Measurements from ENCODE around the gene VIPR1.

Gene VIPR1

GRCh38 chr3:42518800-42519567 is 16.5 kb downstream of the VIPR1 start:
- no peak overlapping the region for H3K4ac ChIP-seq (ENCODE audit: low read depth, low read length)
- no peak overlapping the region for H3K56ac ChIP-seq (ENCODE audit: low read length)
- no peaks in the 10 kb centered on the region for H3K36me3 ChIP-seq (ENCODE audit: control insufficient read depth, insufficient read depth, low read length)
- H3K27ac ChIP-seq (ENCODE audit: low read depth, low read length) = no peak overlapping the region
- no peak overlapping the region for H3K9ac ChIP-seq (ENCODE audit: low read length)
- no peak overlapping the region for H3K4me3 ChIP-seq (ENCODE audit: low read length)
- no peaks in the 10 kb centered on the region for H3K4me1 ChIP-seq (ENCODE audit: control insufficient read depth, low read depth, low read length)
- no peaks in the 10 kb centered on the region for H3K79me1 ChIP-seq (ENCODE audit: low read length)
- H2BK15ac ChIP-seq (replicated peaks; ENCODE audit: low read depth) = no peak overlapping the region
- H2BK120ac ChIP-seq (ENCODE audit: low read depth, low read length) = no peak overlapping the region
- no peak overlapping the region for H4K5ac ChIP-seq (ENCODE audit: low read length)
- DNase-seq = peak; percentile 65
- H3K79me2 ChIP-seq (ENCODE audit: control insufficient read depth, insufficient read depth, low read length) = no peaks in the 10 kb centered on the region
- no peak overlapping the region for H3K18ac ChIP-seq (ENCODE audit: low read length)
- no peak overlapping the region for H3K23ac ChIP-seq (ENCODE audit: low read length)
- no peaks in the 10 kb centered on the region for H3K27me3 ChIP-seq (ENCODE audit: insufficient read depth, low read length, poor library complexity)
- H4K8ac ChIP-seq (ENCODE audit: low read depth, low read length) = no peak overlapping the region
- no peak overlapping the region for H2AK5ac ChIP-seq (ENCODE audit: low read length)
- no peak overlapping the region for H3K4me2 ChIP-seq (ENCODE audit: low read length)
- no CpG with 5 or more reads among the region's 6 CpGs for WGBS (ENCODE audit: extremely low coverage, insufficient coverage, low lambda C conversion rate)
- H2BK5ac ChIP-seq (ENCODE audit: low read length) = no peak overlapping the region

DNA sequence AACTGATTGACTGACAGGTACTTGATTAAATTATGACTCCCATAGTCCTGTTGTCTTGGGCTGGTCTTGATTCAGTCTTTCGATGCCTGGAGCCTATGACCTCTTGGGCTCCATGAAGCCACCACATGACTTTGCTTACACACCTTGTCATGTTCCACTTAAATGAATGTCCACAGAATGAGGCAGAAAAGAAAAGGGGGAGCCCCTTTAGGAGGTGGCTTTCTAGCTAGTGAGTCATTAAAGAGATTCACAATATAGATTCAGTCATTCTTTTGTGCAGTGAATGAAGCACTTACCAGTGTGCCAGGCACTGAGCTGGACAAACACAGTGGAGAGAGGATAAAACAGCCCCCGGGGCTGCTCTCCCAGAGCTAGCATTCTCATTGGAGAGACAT is 17.1 kb downstream of the VIPR1 start:
- Histone ChIP-seq H3K79me2 (ENCODE audit: control insufficient read depth, insufficient read depth, low read length) (no peaks in the 10 kb centered on the region), H3K23ac (ENCODE audit: low read length) (no peak overlapping the region), H3K9ac (ENCODE audit: low read length) (no peak overlapping the region), H3K4me3 (ENCODE audit: low read length) (no peak overlapping the region), H3K4me1 (ENCODE audit: control insufficient read depth, low read depth, low read length) (no peaks in the 10 kb centered on the region), H3K27ac (ENCODE audit: low read depth, low read length) (no peak overlapping the region), H3K18ac (ENCODE audit: low read length) (no peak overlapping the region), H3K4ac (ENCODE audit: low read depth, low read length) (no peak overlapping the region), H3K36me3 (ENCODE audit: control insufficient read depth, insufficient read depth, low read length) (no peaks in the 10 kb centered on the region), H2BK15ac (replicated peaks; ENCODE audit: low read depth) (no peak overlapping the region), H3K27me3 (ENCODE audit: insufficient read depth, low read length, poor library complexity) (no peaks in the 10 kb centered on the region), H3K56ac (ENCODE audit: low read length) (no peak overlapping the region), H2BK120ac (ENCODE audit: low read depth, low read length) (no peak overlapping the region), H2BK5ac (ENCODE audit: low read length) (no peak overlapping the region), H3K79me1 (ENCODE audit: low read length) (no peaks in the 10 kb centered on the region), H3K4me2 (ENCODE audit: low read length) (no peak overlapping the region), H2AK5ac (ENCODE audit: low read length) (no peak overlapping the region), H4K8ac (ENCODE audit: low read depth, low read length) (no peak overlapping the region), H4K5ac (ENCODE audit: low read length) (no peak overlapping the region)
- no CpG with 5 or more reads among the region's 2 CpGs for WGBS (ENCODE audit: extremely low coverage, insufficient coverage, low lambda C conversion rate)
- no peak for DNase-seq

DNA sequence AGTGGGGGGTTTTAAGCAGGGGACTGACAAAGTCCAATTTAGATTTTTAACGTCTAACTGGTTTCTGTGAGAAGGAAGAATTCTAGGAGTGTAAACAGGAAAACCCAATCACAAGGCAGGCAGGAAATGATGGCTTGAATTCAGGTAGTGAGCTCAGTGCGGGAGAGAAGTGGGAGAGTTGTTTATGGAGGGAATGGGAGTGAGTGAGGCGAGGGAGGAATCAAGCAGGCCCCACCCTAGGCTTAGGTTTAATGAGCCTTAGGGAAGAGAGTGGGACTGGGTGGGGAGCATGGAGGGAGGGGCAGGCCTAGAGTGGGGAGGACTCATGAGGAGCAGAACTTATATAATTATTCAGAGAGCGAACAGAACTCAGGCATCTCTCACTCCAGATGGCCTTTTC is 17.9 kb downstream of the VIPR1 start:
- WGBS (ENCODE audit: extremely low coverage, insufficient coverage, low lambda C conversion rate) = no CpG with 5 or more reads among the region's 4 CpGs
- H3K4me3 ChIP-seq (ENCODE audit: low read length) = no peak overlapping the region
- no peak for DNase-seq
- no peak overlapping the region for H3K4me2 ChIP-seq (ENCODE audit: low read length)
- H2BK15ac ChIP-seq (replicated peaks; ENCODE audit: low read depth) = no peak overlapping the region
- H3K36me3 ChIP-seq (ENCODE audit: control insufficient read depth, insufficient read depth, low read length) = no peaks in the 10 kb centered on the region
- no peaks in the 10 kb centered on the region for H3K4me1 ChIP-seq (ENCODE audit: control insufficient read depth, low read depth, low read length)
- no peak overlapping the region for H4K8ac ChIP-seq (ENCODE audit: low read depth, low read length)
- no peak overlapping the region for H3K23ac ChIP-seq (ENCODE audit: low read length)
- no peaks in the 10 kb centered on the region for H3K27me3 ChIP-seq (ENCODE audit: insufficient read depth, low read length, poor library complexity)
- no peak overlapping the region for H2AK5ac ChIP-seq (ENCODE audit: low read length)
- no peaks in the 10 kb centered on the region for H3K79me2 ChIP-seq (ENCODE audit: control insufficient read depth, insufficient read depth, low read length)
- H3K9ac ChIP-seq (ENCODE audit: low read length) = no peak overlapping the region
- H3K56ac ChIP-seq (ENCODE audit: low read length) = no peak overlapping the region
- no peaks in the 10 kb centered on the region for H3K79me1 ChIP-seq (ENCODE audit: low read length)
- no peak overlapping the region for H3K27ac ChIP-seq (ENCODE audit: low read depth, low read length)
- H3K18ac ChIP-seq (ENCODE audit: low read length) = no peak overlapping the region
- no peak overlapping the region for H4K5ac ChIP-seq (ENCODE audit: low read length)
- H2BK5ac ChIP-seq (ENCODE audit: low read length) = no peak overlapping the region
- H3K4ac ChIP-seq (ENCODE audit: low read depth, low read length) = no peak overlapping the region
- no peak overlapping the region for H2BK120ac ChIP-seq (ENCODE audit: low read depth, low read length)

GRCh38 chr3:42520906-42521305 is 18.5 kb downstream of the VIPR1 start:
- H2AK5ac ChIP-seq (ENCODE audit: low read length) = no peak overlapping the region
- H3K27ac ChIP-seq (ENCODE audit: low read depth, low read length) = no peak overlapping the region
- H3K27me3 ChIP-seq (ENCODE audit: insufficient read depth, low read length, poor library complexity) = no peaks in the 10 kb centered on the region
- H3K36me3 ChIP-seq (ENCODE audit: control insufficient read depth, insufficient read depth, low read length) = no peaks in the 10 kb centered on the region
- H3K9ac ChIP-seq (ENCODE audit: low read length) = no peak overlapping the region
- no peak overlapping the region for H3K56ac ChIP-seq (ENCODE audit: low read length)
- WGBS (ENCODE audit: extremely low coverage, insufficient coverage, low lambda C conversion rate) = no CpG with 5 or more reads among the region's 4 CpGs
- no peaks in the 10 kb centered on the region for H3K79me2 ChIP-seq (ENCODE audit: control insufficient read depth, insufficient read depth, low read length)
- H3K4ac ChIP-seq (ENCODE audit: low read depth, low read length) = no peak overlapping the region
- H3K4me2 ChIP-seq (ENCODE audit: low read length) = no peak overlapping the region
- no peak overlapping the region for H3K23ac ChIP-seq (ENCODE audit: low read length)
- no peaks in the 10 kb centered on the region for H3K79me1 ChIP-seq (ENCODE audit: low read length)
- H3K4me1 ChIP-seq (ENCODE audit: control insufficient read depth, low read depth, low read length) = no peaks in the 10 kb centered on the region
- no peak overlapping the region for H4K8ac ChIP-seq (ENCODE audit: low read depth, low read length)
- H2BK15ac ChIP-seq (replicated peaks; ENCODE audit: low read depth) = no peak overlapping the region
- H2BK120ac ChIP-seq (ENCODE audit: low read depth, low read length) = no peak overlapping the region
- no peak for DNase-seq
- no peak overlapping the region for H3K4me3 ChIP-seq (ENCODE audit: low read length)
- H3K18ac ChIP-seq (ENCODE audit: low read length) = no peak overlapping the region
- no peak overlapping the region for H2BK5ac ChIP-seq (ENCODE audit: low read length)
- H4K5ac ChIP-seq (ENCODE audit: low read length) = no peak overlapping the region

- Histone ChIP-seq H2BK5ac (ENCODE audit: low read length) (no peak overlapping the region), H2AK5ac (ENCODE audit: low read length) (no peak overlapping the region), H3K27me3 (ENCODE audit: insufficient read depth, low read length, poor library complexity) (no peaks in the 10 kb centered on the region), H3K4me3 (ENCODE audit: low read length) (no peak overlapping the region), H3K18ac (ENCODE audit: low read length) (no peak overlapping the region), H3K27ac (ENCODE audit: low read depth, low read length) (no peak overlapping the region), H3K4me2 (ENCODE audit: low read length) (no peak overlapping the region), H4K8ac (ENCODE audit: low read depth, low read length) (no peak overlapping the region), H2BK15ac (replicated peaks; ENCODE audit: low read depth) (no peak overlapping the region), H3K79me1 (ENCODE audit: low read length) (no peaks in the 10 kb centered on the region), H3K79me2 (ENCODE audit: control insufficient read depth, insufficient read depth, low read length) (no peaks in the 10 kb centered on the region), H3K36me3 (ENCODE audit: control insufficient read depth, insufficient read depth, low read length) (no peaks in the 10 kb centered on the region), H3K4ac (ENCODE audit: low read depth, low read length) (no peak overlapping the region), H3K56ac (ENCODE audit: low read length) (no peak overlapping the region), H2BK120ac (ENCODE audit: low read depth, low read length) (no peak overlapping the region), H4K5ac (ENCODE audit: low read length) (no peak overlapping the region), H3K4me1 (ENCODE audit: control insufficient read depth, low read depth, low read length) (no peaks in the 10 kb centered on the region), H3K9ac (ENCODE audit: low read length) (no peak overlapping the region), H3K23ac (ENCODE audit: low read length) (no peak overlapping the region)
- WGBS (ENCODE audit: extremely low coverage, insufficient coverage, low lambda C conversion rate) = no CpG with 5 or more reads among the region's 3 CpGs
- no peak for DNase-seq
Observed at GRCh38 chr3:42524751-42525150, 22.3 kb downstream of the VIPR1 start.

GRCh38 chr3:42525212-42525611 is 22.8 kb downstream of the VIPR1 start:
- no peaks in the 10 kb centered on the region for H3K27me3 ChIP-seq (ENCODE audit: insufficient read depth, low read length, poor library complexity)
- no peaks in the 10 kb centered on the region for H3K36me3 ChIP-seq (ENCODE audit: control insufficient read depth, insufficient read depth, low read length)
- H4K8ac ChIP-seq (ENCODE audit: low read depth, low read length) = no peak overlapping the region
- no peak overlapping the region for H3K9ac ChIP-seq (ENCODE audit: low read length)
- no peak overlapping the region for H3K18ac ChIP-seq (ENCODE audit: low read length)
- no peak overlapping the region for H3K4ac ChIP-seq (ENCODE audit: low read depth, low read length)
- no peak overlapping the region for H2BK5ac ChIP-seq (ENCODE audit: low read length)
- no peak overlapping the region for H3K23ac ChIP-seq (ENCODE audit: low read length)
- no peak overlapping the region for H2BK15ac ChIP-seq (replicated peaks; ENCODE audit: low read depth)
- no peaks in the 10 kb centered on the region for H3K79me1 ChIP-seq (ENCODE audit: low read length)
- H3K27ac ChIP-seq (ENCODE audit: low read depth, low read length) = no peak overlapping the region
- no peak overlapping the region for H2BK120ac ChIP-seq (ENCODE audit: low read depth, low read length)
- no peak overlapping the region for H4K5ac ChIP-seq (ENCODE audit: low read length)
- H3K4me2 ChIP-seq (ENCODE audit: low read length) = no peak overlapping the region
- H2AK5ac ChIP-seq (ENCODE audit: low read length) = no peak overlapping the region
- H3K4me3 ChIP-seq (ENCODE audit: low read length) = no peak overlapping the region
- H3K79me2 ChIP-seq (ENCODE audit: control insufficient read depth, insufficient read depth, low read length) = no peaks in the 10 kb centered on the region
- no peak overlapping the region for H3K56ac ChIP-seq (ENCODE audit: low read length)
- no peak for DNase-seq
- WGBS (ENCODE audit: extremely low coverage, insufficient coverage, low lambda C conversion rate) = no CpG with 5 or more reads among the region's 4 CpGs
- H3K4me1 ChIP-seq (ENCODE audit: control insufficient read depth, low read depth, low read length) = no peaks in the 10 kb centered on the region
